ENCODE results near the gene PCK2. TPM values are rescaled to one million over a fixed set of nuclear protein-coding genes. Genes with fewer than 3 reads are reported as not detected.

PCK2 gene
- total and polyA plus RNA-seq, 2 of the 13 experiments (the other 11 are each of a cell fraction or from before 2014, with no cell fraction given) = 129 to 272 TPM

DNA sequence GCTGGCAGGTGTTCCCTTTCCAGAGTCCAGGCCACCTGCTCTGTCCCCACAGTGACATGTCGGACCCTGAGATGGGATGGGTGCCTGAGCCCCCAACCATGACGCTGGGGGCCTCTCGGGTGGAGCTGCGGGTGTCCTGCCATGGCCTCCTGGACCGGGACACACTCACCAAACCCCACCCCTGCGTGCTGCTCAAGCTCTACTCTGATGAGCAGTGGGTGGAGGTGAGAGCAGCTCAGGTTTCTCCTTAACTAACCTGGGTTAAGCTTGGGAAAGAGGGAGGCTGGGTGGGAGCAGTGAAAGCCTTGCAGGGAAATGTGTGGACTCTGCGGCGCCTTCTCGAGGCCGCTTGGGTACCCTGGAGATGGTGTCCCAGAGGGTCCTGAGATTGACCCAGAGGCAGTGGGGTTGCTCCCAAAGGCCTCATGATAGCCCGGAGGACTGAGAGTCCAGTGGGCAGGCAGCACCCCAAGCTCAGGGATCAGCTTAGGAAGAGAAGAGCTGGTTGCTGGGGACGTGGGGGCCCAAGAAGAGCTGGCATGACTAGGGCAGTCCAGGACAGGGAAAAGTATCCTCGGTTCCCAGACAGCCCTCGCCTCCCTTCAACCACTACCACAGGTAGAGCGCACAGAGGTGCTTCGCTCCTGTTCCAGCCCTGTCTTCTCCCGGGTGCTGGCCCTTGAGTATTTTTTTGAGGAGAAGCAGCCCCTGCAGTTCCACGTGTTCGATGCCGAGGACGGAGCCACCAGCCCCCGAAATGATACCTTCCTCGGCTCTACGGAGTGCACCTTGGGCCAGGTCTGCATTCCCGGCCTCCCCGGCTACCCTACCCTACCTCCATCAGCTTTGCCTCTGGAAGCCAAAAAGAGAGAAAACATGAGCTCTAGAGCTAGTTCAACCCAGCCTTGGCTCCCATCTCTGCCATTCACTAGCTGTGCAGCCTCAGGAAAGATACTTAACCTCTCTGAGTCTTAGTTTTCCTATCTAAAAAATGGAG is 20.9 kb upstream of the PCK2 start (continued):
- TF ChIP-seq, protein P1, sequence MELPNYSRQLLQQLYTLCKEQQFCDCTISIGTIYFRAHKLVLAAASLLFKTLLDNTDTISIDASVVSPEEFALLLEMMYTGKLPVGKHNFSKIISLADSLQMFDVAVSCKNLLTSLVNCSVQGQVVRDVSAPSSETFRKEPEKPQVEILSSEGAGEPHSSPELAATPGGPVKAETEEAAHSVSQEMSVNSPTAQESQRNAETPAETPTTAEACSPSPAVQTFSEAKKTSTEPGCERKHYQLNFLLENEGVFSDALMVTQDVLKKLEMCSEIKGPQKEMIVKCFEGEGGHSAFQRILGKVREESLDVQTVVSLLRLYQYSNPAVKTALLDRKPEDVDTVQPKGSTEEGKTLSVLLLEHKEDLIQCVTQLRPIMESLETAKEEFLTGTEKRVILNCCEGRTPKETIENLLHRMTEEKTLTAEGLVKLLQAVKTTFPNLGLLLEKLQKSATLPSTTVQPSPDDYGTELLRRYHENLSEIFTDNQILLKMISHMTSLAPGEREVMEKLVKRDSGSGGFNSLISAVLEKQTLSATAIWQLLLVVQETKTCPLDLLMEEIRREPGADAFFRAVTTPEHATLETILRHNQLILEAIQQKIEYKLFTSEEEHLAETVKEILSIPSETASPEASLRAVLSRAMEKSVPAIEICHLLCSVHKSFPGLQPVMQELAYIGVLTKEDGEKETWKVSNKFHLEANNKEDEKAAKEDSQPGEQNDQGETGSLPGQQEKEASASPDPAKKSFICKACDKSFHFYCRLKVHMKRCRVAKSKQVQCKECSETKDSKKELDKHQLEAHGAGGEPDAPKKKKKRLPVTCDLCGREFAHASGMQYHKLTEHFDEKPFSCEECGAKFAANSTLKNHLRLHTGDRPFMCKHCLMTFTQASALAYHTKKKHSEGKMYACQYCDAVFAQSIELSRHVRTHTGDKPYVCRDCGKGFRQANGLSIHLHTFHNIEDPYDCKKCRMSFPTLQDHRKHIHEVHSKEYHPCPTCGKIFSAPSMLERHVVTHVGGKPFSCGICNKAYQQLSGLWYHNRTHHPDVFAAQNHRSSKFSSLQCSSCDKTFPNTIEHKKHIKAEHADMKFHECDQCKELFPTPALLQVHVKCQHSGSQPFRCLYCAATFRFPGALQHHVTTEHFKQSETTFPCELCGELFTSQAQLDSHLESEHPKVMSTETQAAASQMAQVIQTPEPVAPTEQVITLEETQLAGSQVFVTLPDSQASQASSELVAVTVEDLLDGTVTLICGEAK (IDR thresholded peaks at IDR 0.05) = no peak
- TF ChIP-seq, protein P1 (CRISPR knock-in tag; IDR thresholded peaks at IDR 0.05) = peak; percentile 51; the same call in 1 of the 2 replicates
- TF ChIP-seq, protein P2, sequence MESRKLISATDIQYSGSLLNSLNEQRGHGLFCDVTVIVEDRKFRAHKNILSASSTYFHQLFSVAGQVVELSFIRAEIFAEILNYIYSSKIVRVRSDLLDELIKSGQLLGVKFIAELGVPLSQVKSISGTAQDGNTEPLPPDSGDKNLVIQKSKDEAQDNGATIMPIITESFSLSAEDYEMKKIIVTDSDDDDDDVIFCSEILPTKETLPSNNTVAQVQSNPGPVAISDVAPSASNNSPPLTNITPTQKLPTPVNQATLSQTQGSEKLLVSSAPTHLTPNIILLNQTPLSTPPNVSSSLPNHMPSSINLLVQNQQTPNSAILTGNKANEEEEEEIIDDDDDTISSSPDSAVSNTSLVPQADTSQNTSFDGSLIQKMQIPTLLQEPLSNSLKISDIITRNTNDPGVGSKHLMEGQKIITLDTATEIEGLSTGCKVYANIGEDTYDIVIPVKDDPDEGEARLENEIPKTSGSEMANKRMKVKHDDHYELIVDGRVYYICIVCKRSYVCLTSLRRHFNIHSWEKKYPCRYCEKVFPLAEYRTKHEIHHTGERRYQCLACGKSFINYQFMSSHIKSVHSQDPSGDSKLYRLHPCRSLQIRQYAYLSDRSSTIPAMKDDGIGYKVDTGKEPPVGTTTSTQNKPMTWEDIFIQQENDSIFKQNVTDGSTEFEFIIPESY (CRISPR knock-in tag; IDR thresholded peaks at IDR 0.05) = no peak
- TF ChIP-seq ZNF768 (CRISPR knock-in tag; IDR thresholded peaks at IDR 0.05) (peak; percentile 84), NCOA5 (CRISPR knock-in tag; IDR thresholded peaks at IDR 0.05) (no peak), CERS6 (CRISPR knock-in tag; IDR thresholded peaks at IDR 0.05) (no peak), HINFP (CRISPR knock-in tag; IDR thresholded peaks at IDR 0.05; ENCODE audit: low read depth) (0 out of 2 replicates have a peak, but pooled peaks have one; percentile 2), PHB2 (IDR thresholded peaks at IDR 0.05; ENCODE audit: partially characterized antibody) (no peak), ZMYM3 (CRISPR knock-in tag; IDR thresholded peaks at IDR 0.05) (0 out of 2 replicates have a peak, but pooled peaks have one; percentile 55)
- TF ChIP-seq, protein P3, sequence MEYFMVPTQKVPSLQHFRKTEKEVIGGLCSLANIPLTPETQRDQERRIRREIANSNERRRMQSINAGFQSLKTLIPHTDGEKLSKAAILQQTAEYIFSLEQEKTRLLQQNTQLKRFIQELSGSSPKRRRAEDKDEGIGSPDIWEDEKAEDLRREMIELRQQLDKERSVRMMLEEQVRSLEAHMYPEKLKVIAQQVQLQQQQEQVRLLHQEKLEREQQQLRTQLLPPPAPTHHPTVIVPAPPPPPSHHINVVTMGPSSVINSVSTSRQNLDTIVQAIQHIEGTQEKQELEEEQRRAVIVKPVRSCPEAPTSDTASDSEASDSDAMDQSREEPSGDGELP (IDR thresholded peaks at IDR 0.05; ENCODE audit: borderline replicate concordance, low read depth) = no peak
- TF ChIP-seq, protein P4, sequence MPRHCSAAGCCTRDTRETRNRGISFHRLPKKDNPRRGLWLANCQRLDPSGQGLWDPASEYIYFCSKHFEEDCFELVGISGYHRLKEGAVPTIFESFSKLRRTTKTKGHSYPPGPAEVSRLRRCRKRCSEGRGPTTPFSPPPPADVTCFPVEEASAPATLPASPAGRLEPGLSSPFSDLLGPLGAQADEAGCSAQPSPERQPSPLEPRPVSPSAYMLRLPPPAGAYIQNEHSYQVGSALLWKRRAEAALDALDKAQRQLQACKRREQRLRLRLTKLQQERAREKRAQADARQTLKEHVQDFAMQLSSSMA (CRISPR knock-in tag; IDR thresholded peaks at IDR 0.05) = 0 out of 2 replicates have a peak, but pooled peaks have one; percentile 21
